ENCODE results near the gene CNTN4.
"Not testable (repeated sequence)": the region's sequence is repeated elsewhere in the genome, so short reads cannot be mapped to it uniquely, and the experiment has no call there.

The CNTN4 gene

GRCh38 chr3:2872884-2873283 is 774.2 kb downstream of the CNTN4 start:
- no peak for DNase-seq

GRCh38 chr3:2873986-2874385 is 775.3 kb downstream of the CNTN4 start:
- no peak for DNase-seq

GRCh38 chr3:2875699-2876098 is 777.0 kb downstream of the CNTN4 start:
- no peak for DNase-seq

GRCh38 chr3:2876362-2876761 is 777.7 kb downstream of the CNTN4 start:
- DNase-seq, result no peak

GRCh38 chr3:2879023-2879422 is 780.4 kb downstream of the CNTN4 start:
- no peak for DNase-seq

GRCh38 chr3:2879587-2879986 is 780.9 kb downstream of the CNTN4 start:
- DNase-seq, result no peak

- no peak for DNase-seq
Measured at GRCh38 chr3:2880218-2880756, 781.6 kb downstream of the CNTN4 start.

- DNase-seq, result no peak
Measured at GRCh38 chr3:2883283-2883682, 784.6 kb downstream of the CNTN4 start.

GRCh38 chr3:2888592-2888991 is 789.9 kb downstream of the CNTN4 start:
- DNase-seq, result no peak

GRCh38 chr3:2889736-2890135 is 791.1 kb downstream of the CNTN4 start:
- DNase-seq, result no peak

GRCh38 chr3:2896308-2896939 is 797.8 kb downstream of the CNTN4 start:
- DNase-seq, result no peak

- no peak for DNase-seq
Measured at GRCh38 chr3:2897821-2898220, 799.2 kb downstream of the CNTN4 start.

GRCh38 chr3:2898591-2899353 is 800.1 kb downstream of the CNTN4 start:
- DNase-seq, result no peak

- DNase-seq, result no peak
Measured at GRCh38 chr3:2904054-2904453, 805.4 kb downstream of the CNTN4 start.

GRCh38 chr3:2908693-2909351 is 810.2 kb downstream of the CNTN4 start:
- DNase-seq, result no peak

- no peak for DNase-seq
Measured at GRCh38 chr3:2910997-2911396, 812.3 kb downstream of the CNTN4 start.

- DNase-seq, result no peak
Measured at GRCh38 chr3:2915826-2916225, 817.2 kb downstream of the CNTN4 start.

- not testable (repeated sequence) for DNase-seq
Measured at GRCh38 chr3:2916640-2917039, 818.0 kb downstream of the CNTN4 start.

GRCh38 chr3:2920103-2920502 is 821.4 kb downstream of the CNTN4 start:
- DNase-seq, result no peak

- DNase-seq, result no peak
Measured at GRCh38 chr3:2921452-2921851, 822.8 kb downstream of the CNTN4 start.

GRCh38 chr3:2921903-2922302 is 823.2 kb downstream of the CNTN4 start:
- no peak for DNase-seq

- no peak for DNase-seq
Measured at GRCh38 chr3:2923390-2923789, 824.7 kb downstream of the CNTN4 start.

GRCh38 chr3:2927259-2927658 is 828.6 kb downstream of the CNTN4 start:
- no peak for DNase-seq

- no peak for DNase-seq
Measured at GRCh38 chr3:2929574-2929973, 830.9 kb downstream of the CNTN4 start.
